HepG2 (cell line): ENCODE data around the gene RBP4. TPM values are rescaled to one million over a fixed set of nuclear protein-coding genes. Genes with fewer than 3 reads are reported as not detected.

Source experiments
- ARNT ChIP-seq: fragments of 450-650 bp; IDR thresholded peaks from 2 replicates; pipeline ENCODE4 v1.6.1; 2017
- DNMT3B ChIP-seq: conservative IDR thresholded peaks from 2 replicates; pipeline ENCODE4 v1.6.1; 2016; ENCODE audit warnings: missing biosample characterization, control low read depth
- DZIP1 ChIP-seq: sonication (generic); formaldehyde crosslinking; IDR thresholded peaks from 2 replicates; pipeline ENCODE4 v1.5.0; 2020; ENCODE audit warnings: mild to moderate bottlenecking, missing genetic modification reagents
- GTF2F1 ChIP-seq: fragments of 150-350 bp; IDR thresholded peaks from 2 replicates; pipeline ENCODE4 v1.6.1; 2014; ENCODE audit warnings: low read length
- HIC2 ChIP-seq: sonication (generic); formaldehyde crosslinking; IDR thresholded peaks from 2 replicates; pipeline ENCODE4 v1.9.0; 2022; ENCODE audit warnings: low read depth, missing genetic modification reagents
- HOXA5 ChIP-seq: sonication (generic); formaldehyde crosslinking; IDR thresholded peaks from 2 replicates; pipeline ENCODE4 v1.4.0; 2020; ENCODE audit warnings: missing genetic modification reagents
- MAZ ChIP-seq, 2 experiments: sonication (generic) in 1 of 2; formaldehyde crosslinking in 1 of 2; IDR thresholded peaks; 2 replicates each; pipeline versions ENCODE4 v1.5.0 to v1.6.1; 2012 to 2020; ENCODE audit warnings: low read depth in 2 of 2, mild to moderate bottlenecking in 2 of 2, borderline replicate concordance in 1 of 2, improper control_type of control experiment in 1 of 2, low read length in 1 of 2, missing genetic modification reagents in 1 of 2, moderate library complexity in 1 of 2
- POLR2AphosphoS5 ChIP-seq: IDR thresholded peaks from 2 replicates; pipeline ENCODE4 v1.6.1; 2012; ENCODE audit warnings: low read depth, low read length
- REPIN1 ChIP-seq: sonication (generic); formaldehyde crosslinking; IDR thresholded peaks from 2 replicates; pipeline ENCODE4 v1.8.0; 2022; ENCODE audit warnings: missing genetic modification reagents, low read depth, mild to moderate bottlenecking, borderline replicate concordance
- RFXANK ChIP-seq: IDR thresholded peaks from 2 replicates; pipeline ENCODE4 v1.6.1; 2016
- RORA ChIP-seq: sonication (generic); formaldehyde crosslinking; IDR thresholded peaks from 2 replicates; pipeline ENCODE4 v1.5.0; 2020; ENCODE audit warnings: mild to moderate bottlenecking, missing genetic modification reagents, moderate library complexity
- RXRB ChIP-seq: IDR thresholded peaks from 2 replicates; pipeline ENCODE4 v1.6.1; 2016; ENCODE audit warnings: borderline replicate concordance, missing genetic modification reagents, missing compliant biosample characterization
- SOX6 ChIP-seq, 2 experiments: fragments of 450-650 bp in 1 of 2; sonication (generic) in 1 of 2; formaldehyde crosslinking in 1 of 2; IDR thresholded peaks; 2 replicates each; pipeline versions ENCODE4 v1.4.0 to v1.6.1; 2017 to 2020; ENCODE audit warnings: antibody characterized with exemption in 1 of 2, mild to moderate bottlenecking in 1 of 2, missing genetic modification reagents in 1 of 2
- YEATS2 ChIP-seq: sonication (generic); formaldehyde crosslinking; IDR thresholded peaks from 2 replicates; pipeline ENCODE4 v1.4.0; 2020; ENCODE audit warnings: missing genetic modification reagents, borderline replicate concordance
- ZNF326 ChIP-seq: sonication (generic); formaldehyde crosslinking; IDR thresholded peaks from 2 replicates; pipeline ENCODE4 v1.4.0; 2020; ENCODE audit warnings: missing genetic modification reagents, borderline replicate concordance
- ZNF484 ChIP-seq: sonication (generic); formaldehyde crosslinking; IDR thresholded peaks from 2 replicates; pipeline ENCODE4 v1.5.1; 2020; ENCODE audit warnings: mild to moderate bottlenecking, low read depth, missing genetic modification reagents, borderline replicate concordance
- polyA plus RNA-seq, 8 experiments: library from polyadenylated mRNA; depleted of rRNA in 3 of 8; stranded (reverse) in 7 of 8; unstranded in 1 of 8; fragments of >200 nt; fragmentation: Illumina TruSeq in 4 of 8; extraction: Trizol in 4 of 8; gene quantifications; 2 replicates each; pipeline versions ENCODE4 v1.2.1 to v1.2.3, GENCODE V29; 2011 to 2016; ENCODE audit warnings: low read depth in 4 of 8, missing spikeins in 1 of 8, mixed read lengths in 1 of 8; ENCODE audit not compliant: insufficient read depth in 1 of 8
- total RNA-seq, 5 experiments: library from RNA; depleted of rRNA; stranded (reverse); fragments of >200 nt; fragmentation: Illumina TruSeq; extraction: Trizol; gene quantifications; 2 replicates each; pipeline ENCODE4 v1.2.3, GENCODE V29; 2016; ENCODE audit warnings: low read depth in 1 of 5
- TF ChIP-seq, protein P1 (sequence below): sonication (generic); formaldehyde crosslinking; IDR thresholded peaks from 2 replicates; pipeline ENCODE4 v1.4.0; 2020; ENCODE audit warnings: missing genetic modification reagents, borderline replicate concordance
- TF ChIP-seq, protein P2 (sequence below): sonication (generic); formaldehyde crosslinking; IDR thresholded peaks from 2 replicates; pipeline ENCODE4 v1.9.0; 2021; ENCODE audit warnings: missing genetic modification reagents, mild to moderate bottlenecking, borderline replicate concordance

Gene RBP4
- total and polyA plus RNA-seq, 2 of the 13 experiments (the other 11 are each of a cell fraction or from before 2014, with no cell fraction given) = 642 to 931 TPM

DNA sequence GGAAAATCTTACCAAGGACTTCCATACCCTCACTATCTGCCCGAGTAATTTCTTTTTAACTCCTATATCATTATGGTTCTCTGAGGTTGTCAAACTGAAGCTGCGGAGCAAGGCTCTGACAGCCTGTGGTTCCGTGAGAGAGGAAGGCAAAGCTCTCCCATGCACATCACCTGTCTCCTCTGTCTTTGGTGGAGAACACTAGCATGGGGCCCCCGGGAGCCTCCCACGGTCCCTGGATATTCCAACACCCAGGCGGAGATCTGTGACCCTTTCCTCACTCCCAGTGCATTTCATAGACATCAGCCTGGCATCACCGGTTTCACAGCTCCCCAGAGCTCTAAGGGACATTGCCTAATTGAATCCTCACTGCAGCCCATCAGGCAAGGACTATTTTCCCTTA lies 10.4 kb downstream of the RBP4 start (continued):
- TF ChIP-seq HIC2 (CRISPR knock-in tag) = no peak
- TF ChIP-seq SOX6 (IDR thresholded peaks at IDR 0.05) = no peak
- TF ChIP-seq SOX6 (CRISPR knock-in tag; IDR thresholded peaks at IDR 0.05) = 0 out of 2 replicates have a peak, but pooled peaks have one; percentile 4
- no peak for TF ChIP-seq RORA (CRISPR knock-in tag)
- no peak for TF ChIP-seq HOXA5 (CRISPR knock-in tag)
- TF ChIP-seq RFXANK (CRISPR knock-in tag) = no peak
- TF ChIP-seq ARNT = no peak
- peak; percentile 43; the same call in 1 of the 2 replicates for TF ChIP-seq POLR2AphosphoS5
- TF ChIP-seq ZNF484 = no peak
- TF ChIP-seq YEATS2 (CRISPR knock-in tag) = no peak
- TF ChIP-seq, protein P1, sequence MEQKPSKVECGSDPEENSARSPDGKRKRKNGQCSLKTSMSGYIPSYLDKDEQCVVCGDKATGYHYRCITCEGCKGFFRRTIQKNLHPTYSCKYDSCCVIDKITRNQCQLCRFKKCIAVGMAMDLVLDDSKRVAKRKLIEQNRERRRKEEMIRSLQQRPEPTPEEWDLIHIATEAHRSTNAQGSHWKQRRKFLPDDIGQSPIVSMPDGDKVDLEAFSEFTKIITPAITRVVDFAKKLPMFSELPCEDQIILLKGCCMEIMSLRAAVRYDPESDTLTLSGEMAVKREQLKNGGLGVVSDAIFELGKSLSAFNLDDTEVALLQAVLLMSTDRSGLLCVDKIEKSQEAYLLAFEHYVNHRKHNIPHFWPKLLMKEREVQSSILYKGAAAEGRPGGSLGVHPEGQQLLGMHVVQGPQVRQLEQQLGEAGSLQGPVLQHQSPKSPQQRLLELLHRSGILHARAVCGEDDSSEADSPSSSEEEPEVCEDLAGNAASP (CRISPR knock-in tag) = no peak
- TF ChIP-seq MAZ (IDR thresholded peaks at IDR 0.05; ENCODE audit: borderline replicate concordance, low read depth, low read length) = no peak
- TF ChIP-seq MAZ (CRISPR knock-in tag; IDR thresholded peaks at IDR 0.05; ENCODE audit: low read depth) = no peak
- no peak for TF ChIP-seq RXRB (CRISPR knock-in tag)
- TF ChIP-seq REPIN1 (CRISPR knock-in tag) = 0 out of 2 replicates have a peak, but pooled peaks have one; percentile 39
- no peak for TF ChIP-seq DZIP1 (CRISPR knock-in tag)
- no peak for TF ChIP-seq GTF2F1
- TF ChIP-seq DNMT3B (CRISPR knock-in tag) = no peak
- TF ChIP-seq, protein P2, sequence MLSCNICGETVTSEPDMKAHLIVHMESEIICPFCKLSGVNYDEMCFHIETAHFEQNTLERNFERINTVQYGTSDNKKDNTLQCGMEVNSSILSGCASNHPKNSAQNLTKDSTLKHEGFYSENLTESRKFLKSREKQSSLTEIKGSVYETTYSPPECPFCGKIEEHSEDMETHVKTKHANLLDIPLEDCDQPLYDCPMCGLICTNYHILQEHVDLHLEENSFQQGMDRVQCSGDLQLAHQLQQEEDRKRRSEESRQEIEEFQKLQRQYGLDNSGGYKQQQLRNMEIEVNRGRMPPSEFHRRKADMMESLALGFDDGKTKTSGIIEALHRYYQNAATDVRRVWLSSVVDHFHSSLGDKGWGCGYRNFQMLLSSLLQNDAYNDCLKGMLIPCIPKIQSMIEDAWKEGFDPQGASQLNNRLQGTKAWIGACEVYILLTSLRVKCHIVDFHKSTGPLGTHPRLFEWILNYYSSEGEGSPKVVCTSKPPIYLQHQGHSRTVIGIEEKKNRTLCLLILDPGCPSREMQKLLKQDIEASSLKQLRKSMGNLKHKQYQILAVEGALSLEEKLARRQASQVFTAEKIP = no peak
- TF ChIP-seq ZNF326 (CRISPR knock-in tag) = no peak
